HG02938 (cell line): ENCODE measurements around the gene CLDN5.

Source experiments
- ATAC-seq: cut with Tn5 transposase; IDR thresholded peaks from one replicate; pipeline ENCODE4 v1.9.1; 2021; ENCODE audit warnings: mild to moderate bottlenecking, moderate library complexity; ENCODE audit not compliant: unreplicated experiment

The CLDN5 gene

DNA sequence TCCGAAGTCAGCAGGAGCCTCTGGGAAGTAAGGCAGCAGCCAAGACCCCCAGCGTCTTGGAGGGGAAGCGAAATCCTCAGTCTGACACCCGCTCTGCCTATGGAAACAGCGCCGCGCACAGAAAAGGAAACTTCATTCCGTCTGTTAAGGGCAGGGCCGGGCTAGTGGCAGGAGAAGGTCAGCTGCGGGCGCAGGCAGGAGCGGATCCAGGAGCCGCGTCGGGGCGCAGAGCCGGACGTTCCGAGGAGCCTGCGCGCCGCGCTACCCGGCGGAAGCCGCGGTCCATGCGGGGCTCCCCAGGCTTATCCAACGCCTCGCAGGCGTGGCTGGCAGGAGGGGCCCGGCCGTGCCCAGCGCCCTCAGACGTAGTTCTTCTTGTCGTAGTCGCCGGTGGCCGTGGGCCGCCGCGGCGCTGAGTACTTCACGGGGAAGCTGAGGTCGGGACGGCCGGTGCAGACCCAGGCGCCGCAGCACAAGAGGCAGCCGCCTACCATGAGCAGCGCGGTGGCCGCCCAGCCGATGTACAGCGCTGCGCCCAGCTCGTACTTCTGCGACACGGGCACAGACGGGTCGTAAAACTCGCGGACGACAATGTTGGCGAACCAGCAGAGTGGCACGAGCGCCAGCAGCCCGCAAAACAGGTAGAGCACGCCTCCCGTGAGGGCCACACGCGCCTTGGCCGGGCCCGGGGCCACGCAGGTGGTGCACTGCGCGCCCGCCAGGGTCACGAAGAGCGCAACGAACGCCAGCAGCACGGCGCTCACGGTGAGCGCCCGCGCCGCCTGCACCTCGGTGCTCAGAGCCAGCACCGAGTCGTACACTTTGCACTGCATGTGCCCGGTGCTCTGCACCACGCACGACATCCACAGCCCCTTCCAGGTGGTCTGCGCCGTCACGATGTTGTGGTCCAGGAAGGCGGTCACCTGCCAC lies 705 bp downstream of the CLDN5 start:
- ATAC-seq, result no peak

DNA sequence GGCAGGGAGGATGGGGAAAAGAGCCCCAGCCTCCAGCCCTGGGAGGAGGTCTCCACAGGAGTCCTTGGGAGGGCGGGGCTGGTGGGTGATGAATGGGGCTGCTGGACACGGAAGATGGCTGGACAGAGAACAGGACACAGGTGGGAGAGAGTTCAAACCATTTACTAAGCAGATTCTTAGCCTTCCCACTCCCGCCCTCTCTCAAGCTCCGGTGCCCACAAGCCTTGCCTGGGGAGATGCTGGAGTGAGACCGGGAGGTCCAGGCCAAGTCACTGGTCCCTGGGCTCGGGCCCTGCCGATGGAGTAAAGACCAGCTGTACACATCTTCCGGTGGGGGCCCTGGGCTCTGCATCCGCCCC lies 1.4 kb downstream of the CLDN5 start:
- ATAC-seq, result no peak

DNA sequence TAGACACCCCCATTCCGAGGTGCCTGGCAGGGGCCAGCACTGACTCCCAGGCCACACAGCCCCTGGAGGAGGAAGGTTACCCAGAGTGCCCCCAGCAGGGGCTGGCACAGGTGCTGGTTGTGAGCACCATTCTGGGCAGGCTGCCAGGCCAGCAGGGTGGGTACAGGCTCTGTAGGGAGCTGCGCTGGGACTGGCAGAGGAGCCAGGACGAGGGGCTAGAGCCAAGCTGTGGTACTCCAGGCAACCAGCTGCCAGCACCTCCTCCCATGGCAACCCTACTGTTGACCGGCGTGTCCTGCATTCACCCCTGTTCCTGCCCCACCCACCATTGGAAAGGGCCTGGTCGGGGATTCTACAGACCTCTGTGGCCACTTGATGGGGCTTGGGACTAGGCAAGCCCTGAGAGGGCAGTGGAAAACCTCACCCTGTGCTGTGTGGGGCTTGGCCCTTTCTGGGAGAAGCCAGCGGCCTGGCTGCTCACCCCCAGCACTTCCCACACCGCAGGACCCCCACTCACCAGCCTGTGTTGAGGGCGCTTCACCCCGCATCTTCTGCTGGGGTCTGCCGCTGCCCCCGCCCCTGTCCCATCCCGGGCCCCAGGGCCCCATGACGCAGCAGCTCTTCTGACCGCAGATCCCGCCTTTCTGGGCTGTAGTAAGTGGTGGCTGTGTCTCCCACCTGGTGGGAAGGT lies 1.9 kb downstream of the CLDN5 start:
- ATAC-seq, result no peak

DNA sequence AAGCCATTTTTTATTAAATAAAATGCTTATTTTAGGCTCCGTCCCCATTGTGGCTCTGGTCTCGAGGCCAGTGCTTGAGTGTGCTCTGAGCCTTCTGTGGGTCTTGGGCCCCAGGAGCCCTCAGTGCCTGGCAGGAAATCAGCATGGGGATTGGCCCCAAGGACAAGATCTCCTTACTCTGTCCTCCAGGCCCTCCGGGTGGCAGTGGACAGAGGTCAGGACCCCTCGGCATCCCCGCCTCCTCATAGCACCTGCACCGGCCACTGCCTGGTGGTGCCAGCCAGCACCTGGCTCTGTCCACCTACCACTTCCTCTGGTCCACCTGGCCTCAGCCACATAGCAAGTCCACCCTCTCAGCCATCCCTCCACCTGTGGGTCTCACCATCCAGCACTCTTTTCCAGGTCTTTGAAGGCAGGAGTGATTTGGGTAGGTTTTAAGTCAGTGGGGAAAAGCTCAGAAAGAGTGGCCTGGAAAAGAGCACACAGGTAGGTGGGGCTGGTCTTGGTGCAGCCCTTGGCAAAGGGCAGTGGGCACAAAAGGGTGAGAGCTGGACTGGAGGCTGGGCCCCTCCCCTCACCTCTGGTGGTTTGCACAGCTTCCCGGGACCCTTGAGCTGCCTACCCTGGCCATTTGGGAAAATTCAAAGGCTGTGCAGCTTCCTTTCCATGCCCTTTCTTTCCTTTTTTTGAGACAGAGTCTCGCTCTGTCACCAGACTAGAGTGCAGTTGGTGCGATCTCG lies 3.5 kb downstream of the CLDN5 start:
- no peak for ATAC-seq

DNA sequence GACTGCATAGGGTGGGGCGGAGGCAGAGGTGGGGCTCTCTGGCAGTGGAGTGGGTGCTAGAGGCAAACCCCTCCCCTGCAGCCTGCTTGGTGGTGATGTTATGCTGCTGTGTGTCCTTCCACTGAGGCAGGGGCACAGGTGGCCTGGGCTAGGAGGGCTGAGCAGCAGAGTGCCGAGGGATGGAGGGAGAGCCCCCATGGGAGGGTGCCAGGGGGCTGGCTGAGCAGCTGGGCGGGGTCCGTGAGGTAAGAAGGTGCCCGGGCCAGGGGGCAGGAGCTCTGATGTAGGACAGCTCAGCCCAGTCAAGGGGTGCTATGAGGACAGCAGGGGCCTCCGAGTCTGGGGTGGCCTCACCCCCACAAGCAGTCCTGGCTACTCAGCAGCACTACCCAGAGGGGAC lies 4.2 kb downstream of the CLDN5 start:
- ATAC-seq, result no peak

DNA sequence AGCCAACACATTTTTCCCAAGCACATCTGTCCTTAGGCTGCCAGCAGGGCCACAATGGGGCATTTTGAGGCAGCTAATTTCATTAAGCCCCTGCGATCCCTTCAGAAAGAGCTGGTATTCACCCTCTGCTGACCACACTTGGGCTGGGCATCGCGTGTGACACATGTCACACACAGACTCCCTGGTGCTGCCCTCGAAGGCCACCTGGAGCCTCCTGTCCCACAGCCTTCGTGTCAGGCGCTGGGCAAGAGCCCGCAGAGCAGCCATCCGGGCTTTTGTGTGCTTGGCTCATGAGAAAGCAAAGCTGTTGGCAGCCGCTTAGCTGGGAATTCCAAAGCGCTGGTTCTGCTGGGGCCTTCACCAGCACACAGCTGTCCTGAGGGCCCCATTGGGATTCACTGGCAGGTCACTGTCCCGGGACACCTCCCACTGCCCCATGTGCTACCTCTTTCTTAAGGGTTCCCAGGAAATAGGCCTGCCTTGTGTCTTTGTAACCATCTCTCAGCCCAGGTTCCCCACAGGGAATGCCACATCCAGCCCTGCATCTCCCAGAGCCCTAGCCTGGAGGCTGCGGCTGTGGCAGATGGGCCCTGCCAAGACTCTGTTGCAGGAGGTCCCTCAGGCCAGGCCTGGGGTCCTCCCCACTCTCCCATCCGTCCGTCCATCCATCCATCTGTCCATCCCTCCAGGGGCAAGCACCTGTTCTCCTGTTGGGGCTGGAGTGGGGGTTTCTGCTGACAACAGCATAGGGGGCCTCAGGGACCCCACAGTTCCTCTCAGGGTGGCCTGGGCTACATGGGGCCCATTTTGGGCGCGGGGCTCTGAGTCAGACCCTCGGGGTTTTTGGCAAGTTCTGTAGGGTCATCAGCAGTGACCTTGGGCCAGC lies 4.9 kb downstream of the CLDN5 start:
- ATAC-seq, result no peak

DNA sequence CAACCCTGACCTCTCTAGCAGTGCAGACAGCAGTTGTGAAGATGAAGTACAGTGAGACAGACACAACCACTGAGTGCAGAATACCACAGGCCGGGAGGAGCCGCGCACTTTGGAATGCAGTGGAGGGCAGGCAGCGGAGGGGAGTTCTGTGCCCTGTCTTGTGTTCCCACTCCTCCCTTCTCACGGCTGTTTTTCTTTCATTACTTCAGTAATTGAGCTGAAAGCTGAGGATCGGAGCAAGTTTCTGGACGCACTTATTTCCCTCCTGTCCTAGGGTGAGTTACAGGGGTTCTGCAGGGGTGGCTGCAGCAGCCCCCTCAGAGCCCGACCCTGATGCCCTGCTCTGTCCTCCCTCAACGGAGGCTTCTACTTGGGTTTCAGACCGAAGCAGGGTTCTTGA lies 5.6 kb downstream of the CLDN5 start:
- ATAC-seq, result no peak

DNA sequence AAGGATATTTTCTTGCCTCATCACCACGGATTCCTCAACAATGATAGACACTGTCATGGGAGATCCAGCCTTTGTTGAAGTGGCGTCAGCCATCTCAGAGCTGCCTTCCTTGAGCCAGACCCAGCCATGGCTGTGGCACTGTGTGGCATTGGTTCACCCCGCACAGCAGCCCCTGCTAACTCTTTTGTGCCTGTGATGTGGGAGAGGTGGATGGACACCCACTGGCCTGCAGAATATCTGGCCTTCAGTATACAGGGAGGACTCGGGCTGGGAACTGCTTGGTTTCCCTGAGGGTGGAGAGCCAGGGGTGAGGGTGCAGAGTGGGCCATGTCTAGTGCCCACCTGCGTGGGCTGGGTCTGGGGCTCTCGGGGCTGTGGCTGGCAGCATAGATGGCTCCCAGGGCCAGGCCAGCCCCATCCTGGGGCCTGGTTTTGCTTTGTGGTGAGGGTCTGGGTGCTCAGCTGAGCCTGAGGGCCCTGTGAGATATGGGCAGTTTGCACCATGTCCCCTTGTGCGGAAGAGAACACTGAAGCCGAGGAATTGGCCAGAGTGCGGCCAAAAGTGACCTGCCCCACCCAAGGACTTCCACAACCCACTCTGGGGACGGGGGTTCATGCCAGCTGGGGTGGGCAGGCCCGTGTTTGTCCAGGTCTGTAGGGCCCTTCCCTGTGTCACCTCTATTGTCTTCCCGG lies 6.1 kb downstream of the CLDN5 start:
- ATAC-seq, result no peak

DNA sequence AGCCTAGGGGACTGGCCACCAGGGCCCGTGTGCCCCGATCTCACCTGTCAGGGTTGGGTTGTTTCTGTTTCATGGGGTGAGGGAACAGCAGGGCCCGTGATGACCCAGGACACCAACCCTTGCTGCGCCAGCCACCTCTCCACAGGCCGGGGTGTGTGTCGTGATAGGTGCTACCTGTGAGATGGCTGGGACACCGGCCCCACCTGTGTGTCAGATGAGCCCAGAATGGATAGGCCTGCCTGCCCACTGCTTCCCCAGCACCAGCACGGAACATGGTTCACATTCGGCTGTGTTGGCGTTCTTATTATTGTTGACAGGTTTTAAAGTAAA lies 7.1 kb downstream of the CLDN5 start:
- ATAC-seq, result no peak

DNA sequence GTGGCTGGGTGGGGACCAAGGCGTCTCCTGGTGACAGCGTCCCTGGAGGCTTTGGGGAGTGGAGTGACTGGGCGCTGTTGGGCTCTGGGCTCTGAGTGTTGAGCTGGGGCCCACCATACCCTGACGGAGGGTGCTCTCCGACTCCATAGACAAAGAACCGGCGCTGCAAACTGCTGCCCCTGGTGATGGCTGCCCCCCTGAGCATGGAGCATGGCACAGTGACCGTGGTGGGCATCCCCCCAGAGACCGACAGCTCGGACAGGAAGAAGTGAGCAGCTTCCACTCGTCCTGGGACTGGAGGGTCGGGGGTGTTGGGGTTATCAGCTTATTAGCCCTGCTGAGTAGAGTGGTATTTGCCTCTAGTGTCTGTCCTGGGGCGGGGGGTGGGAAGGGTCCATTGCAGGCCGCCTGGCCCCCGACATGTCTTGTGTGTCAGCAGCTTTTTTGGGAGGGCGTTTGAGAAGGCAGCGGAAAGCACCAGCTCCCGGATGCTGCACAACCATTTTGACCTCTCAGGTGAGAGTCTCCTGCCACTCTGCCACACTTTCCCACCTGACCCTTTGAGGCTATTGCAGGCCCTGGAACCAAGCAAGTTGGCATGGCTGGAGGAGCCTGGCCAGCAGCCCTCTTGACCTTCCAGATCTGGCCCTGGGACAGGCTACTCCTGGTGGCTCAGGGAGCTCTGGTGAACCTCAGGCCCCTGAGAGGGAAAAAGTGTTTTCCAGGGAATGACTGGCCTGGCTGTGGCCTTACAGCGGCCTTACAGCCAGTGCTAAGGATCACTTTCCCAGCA lies 7.6 kb downstream of the CLDN5 start:
- no peak for ATAC-seq

DNA sequence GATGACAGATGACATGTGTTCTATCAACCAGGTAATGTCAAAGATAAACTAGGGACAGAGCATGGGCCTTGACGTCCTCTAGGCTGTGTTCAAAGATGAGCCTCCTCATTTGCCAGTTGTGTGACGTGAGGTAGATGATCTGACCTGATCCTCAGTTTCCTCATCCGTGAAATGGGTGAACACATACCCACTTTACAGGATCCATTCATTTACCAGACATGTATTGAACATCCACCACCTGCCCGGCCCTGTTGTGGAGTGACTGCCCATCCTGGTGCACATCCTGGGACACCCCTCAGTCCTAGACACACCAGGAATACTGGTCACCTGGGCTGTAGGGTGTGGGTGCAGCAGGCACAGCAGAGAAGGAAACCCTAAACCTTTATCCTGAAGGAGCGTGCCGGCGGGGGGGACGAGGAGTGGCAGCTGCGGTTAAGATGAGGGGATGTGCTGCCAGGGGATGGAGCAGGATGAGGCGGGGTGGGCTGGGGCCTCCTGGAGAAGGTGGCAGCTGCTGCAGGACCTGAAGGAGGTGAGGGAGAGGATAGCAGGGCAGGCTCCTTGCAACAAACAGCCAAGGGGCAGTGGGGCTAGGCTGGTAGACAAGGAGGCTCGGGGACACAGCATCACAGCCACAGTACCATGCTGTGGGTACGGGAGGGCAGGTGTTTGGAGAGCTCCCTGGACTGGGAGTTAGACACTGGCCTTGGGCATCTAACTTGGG lies 8.4 kb downstream of the CLDN5 start:
- no peak for ATAC-seq

DNA sequence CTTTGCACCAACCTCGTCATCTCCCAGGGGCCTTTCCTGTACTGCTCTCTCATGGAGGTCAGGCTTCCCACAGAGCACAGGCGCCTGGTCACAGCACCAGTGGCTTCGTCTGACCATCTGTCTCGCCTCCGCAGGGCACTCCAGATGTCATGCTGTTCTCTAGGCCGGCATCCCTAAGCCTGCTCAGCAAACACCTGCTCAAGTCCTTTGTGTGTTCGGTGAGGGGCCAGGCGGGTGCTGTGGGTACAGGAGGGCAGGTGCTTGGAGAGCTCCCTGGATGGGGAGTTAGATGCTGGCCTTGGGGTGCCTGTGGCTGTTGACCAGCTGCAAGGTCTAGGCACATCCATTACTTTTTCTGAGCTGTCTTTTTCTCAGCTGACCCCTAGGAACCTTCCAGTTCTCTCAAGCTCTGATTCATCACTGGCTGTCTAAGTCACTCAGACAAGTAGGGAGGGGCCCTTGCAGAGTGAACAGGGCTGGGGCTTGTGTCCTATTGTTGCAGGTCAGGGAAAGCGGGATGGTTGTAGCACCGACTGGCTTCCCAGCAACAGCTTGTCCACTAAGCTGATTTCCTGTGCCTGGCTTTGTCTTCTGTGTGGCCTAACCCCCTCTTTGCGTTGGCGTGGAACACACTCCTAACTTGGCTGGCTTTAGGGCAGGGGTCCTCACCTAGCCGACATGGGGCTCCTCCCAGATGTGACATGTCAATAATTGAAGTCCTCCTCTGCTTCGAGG lies 9.2 kb downstream of the CLDN5 start:
- ATAC-seq, result no peak

DNA sequence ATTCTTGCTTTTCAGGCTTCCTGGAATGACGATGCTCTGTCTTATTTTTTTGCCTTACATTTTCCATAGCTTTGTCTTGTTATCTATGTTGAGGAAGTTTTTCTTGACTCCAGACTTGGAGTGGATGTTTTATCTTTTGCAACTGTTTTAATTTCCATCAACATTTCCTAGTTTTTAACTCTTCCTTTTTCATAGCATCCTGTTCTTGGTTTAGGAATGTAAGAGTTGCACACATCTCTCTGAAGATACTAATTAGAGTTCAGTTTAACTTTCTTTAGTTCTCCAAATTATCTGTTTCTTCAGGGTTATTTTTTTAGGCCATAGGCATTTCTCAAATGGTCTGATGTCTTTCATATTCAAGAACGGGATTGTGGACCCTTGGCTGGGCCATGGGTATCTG lies 10.4 kb downstream of the CLDN5 start:
- ATAC-seq, result no peak

DNA sequence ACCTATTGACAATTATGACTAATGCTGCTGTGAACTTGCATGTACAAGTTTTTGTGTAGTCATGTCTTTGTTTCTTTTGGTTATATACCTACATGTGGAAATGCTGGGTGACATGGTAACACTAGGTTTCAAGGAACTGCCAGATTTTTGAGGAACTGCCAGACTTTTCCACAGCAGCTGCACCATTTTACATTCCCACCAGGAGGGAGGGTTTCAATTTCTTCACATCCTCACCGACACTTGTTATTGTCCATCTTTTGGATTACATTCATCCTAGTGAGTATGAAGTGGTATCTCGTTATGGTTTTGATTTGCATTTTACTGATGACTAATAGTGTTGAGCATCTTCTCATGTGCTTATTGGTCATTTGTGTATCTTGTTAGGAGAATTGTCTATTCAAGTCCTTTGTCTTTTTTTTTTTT lies 13.3 kb downstream of the CLDN5 start:
- no peak for ATAC-seq

DNA sequence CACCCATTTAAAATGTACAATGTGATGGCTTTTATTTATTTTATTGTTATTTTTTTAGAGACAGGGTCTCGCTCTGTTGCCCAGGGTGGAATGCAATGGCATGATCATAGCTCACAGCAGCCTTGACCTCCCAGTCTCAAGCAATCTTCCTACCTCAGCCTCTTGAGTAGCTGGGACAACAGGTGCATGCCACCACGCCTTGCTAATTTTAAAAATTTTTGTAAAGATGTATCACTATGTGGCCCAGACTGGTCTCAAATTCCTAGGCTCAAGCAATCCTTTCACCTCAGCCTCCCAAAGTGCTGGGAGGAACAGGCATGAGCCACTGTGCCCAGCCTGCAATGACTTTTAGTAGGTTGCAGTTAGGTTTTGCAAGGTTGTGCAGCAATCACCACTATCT lies 14.3 kb downstream of the CLDN5 start:
- no peak for ATAC-seq

DNA sequence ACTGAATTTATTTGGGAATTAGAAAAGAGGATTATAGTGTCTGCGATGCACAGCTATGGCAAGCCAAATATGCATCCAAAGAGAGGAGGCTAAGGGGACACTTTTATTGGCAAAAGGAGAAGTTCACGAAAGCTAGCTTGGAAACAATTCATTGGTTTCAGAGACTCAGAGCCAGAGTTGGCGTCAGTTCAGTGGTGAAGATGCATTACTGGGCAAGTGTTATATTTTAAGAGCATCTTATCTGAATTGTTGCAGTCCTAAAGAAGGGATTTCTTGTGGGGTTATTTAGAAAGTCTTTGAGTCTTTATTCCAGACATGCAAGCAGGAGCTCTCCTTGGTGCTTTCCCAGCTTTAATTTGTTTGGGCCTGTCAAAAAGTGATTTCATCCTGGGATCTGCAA lies 15.0 kb downstream of the CLDN5 start:
- no peak for ATAC-seq

DNA sequence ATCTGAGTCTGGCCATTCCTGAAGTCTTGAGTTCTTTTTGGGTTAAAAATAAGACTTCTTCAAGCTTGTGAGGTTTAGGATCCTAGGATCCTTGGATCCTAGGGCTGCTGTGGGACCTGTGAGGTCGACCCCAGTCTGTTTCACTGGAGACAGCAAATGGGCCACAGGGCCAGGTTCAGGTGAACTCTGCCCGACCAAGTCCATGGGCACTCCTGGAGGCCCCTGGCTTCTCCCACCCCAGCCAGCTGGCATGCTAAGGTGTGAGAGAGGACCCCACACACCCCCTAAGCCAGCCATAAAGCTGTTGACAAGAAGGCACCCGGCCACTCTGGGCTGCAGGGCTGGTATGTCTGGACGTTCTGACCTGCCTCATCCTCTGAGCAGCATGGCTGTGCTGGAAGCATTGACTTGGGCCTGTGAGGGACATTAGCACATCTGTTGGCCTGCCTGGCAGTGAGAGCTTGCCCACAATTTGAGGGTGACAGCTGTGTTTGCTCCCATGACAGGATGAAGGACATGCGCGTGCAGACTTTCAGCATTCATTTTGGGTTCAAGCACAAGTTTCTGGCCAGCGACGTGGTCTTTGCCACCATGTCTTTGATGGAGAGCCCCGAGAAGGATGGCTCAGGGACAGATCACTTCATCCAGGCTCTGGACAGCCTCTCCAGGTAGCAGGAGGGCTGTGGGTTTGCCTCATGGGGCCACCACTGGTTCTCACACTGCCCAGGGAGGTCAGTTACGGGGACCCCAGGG lies 16.0 kb downstream of the CLDN5 start:
- ATAC-seq, result no peak

DNA sequence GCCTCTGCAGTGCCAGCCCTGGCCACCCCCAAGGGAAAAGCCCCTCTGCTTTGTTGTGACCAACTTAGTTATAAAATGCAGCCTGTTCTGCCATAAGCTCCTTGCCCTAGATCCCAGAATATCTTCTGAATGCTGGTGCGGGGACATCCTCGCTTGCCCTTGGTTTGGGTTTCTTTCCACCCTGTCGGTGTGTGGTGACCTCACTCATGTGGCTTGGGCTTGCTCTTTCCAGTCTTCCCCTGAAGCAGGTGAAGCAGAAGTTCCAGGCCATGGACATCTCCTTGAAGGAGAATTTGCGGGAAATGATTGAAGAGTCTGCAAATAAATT lies 16.7 kb downstream of the CLDN5 start:
- no peak for ATAC-seq
